NCI-H146 treated with DMSO at 0.1 percent for 48 hours (cell line): Measurements from ENCODE around the gene TPM1.

ENCODE experiments used
- DNase-seq: peaks from one replicate; lab custom pipeline; 2025; ENCODE audit not compliant: unreplicated experiment; lab: John Stamatoyannopoulos, UW

The TPM1 gene

GRCh38 chr15:63054281-63054683, 11.7 kb downstream of the TPM1 start:
- no peak for DNase-seq

GRCh38 chr15:63054985-63055384, 12.4 kb downstream of the TPM1 start:
- no peak for DNase-seq

DNA sequence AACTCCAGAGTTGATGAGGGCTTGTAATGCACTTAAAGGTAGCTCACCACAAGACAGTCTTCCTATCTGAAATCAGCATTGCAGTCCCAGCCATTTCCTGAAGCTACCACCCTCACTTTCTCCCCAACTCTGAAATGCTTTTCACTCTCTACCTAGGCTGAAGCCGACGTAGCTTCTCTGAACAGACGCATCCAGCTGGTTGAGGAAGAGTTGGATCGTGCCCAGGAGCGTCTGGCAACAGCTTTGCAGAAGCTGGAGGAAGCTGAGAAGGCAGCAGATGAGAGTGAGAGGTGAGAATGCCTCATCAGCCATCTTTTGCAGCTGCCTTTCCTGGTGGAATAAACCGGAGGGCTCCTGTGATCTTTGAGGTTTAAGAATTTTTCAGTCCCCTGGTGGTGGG, 14.3 kb downstream of the TPM1 start:
- no peak for DNase-seq

DNA sequence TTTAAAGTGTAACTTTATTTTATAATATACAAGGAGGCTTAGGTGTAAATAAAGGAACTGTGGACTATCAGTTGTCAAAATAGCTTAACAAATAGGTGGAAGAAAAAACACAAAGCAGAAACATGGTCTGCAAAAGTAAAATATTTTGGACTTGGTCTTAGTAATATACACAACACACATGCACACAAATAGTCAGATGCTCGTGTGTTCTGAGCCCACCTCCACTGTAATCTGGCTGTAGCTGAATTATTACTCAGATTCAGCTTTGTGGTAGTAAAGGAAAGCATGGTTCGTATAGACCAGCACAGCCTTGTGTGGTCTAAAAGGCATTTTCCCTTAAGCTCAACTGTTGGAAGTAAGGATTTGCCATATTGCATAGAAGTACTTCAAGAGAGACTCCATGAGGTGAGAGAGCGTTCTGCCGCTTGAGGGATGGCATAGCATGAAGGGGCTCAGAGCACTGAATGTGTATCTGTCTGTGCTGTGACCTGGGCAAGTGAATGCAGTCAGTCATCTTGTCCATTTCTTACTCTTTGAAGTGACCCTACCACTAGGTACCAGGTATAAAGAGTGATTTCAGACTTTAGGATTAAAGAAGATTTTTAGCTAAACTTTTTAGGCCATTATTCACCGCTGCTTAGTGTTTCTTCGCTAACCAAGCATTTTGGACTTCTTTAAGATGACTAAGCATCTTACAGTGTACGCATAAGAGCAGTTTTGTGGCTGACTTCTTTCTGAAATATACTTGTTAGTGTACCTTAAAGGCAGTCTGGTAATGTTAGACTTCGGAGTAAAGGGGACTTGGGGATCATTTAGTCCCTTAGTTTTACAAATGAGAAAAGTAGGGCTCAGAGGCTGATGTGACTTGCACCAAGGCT, 15.2 kb downstream of the TPM1 start:
- no peak for DNase-seq

- no peak for DNase-seq
Measured at GRCh38 chr15:63059075-63059474, 16.5 kb downstream of the TPM1 start.

- DNase-seq = no peak
Measured at GRCh38 chr15:63059573-63060216, 17.1 kb downstream of the TPM1 start.

DNA sequence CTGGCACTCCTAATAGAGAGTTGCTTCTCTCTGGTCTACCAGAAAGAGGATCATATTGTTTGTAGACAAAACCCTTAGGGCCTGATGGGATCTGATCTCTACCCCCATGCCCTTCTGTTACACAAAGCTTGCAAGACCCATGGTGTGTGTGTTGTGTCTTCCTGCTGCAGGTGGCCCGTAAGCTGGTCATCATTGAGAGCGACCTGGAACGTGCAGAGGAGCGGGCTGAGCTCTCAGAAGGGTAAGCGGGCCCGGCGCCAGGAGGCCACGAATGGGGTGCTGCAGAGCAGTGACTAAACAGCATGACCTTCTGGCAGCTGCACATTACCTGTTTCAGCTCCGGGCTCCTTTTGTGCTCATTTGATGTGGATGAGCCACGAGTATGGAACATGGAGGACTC, 18.2 kb downstream of the TPM1 start:
- DNase-seq = no peak

- DNase-seq = no peak
Measured at GRCh38 chr15:63061975-63062374, 19.4 kb downstream of the TPM1 start.

- no peak for DNase-seq
Measured at GRCh38 chr15:63063164-63063756, 20.7 kb downstream of the TPM1 start.

DNA sequence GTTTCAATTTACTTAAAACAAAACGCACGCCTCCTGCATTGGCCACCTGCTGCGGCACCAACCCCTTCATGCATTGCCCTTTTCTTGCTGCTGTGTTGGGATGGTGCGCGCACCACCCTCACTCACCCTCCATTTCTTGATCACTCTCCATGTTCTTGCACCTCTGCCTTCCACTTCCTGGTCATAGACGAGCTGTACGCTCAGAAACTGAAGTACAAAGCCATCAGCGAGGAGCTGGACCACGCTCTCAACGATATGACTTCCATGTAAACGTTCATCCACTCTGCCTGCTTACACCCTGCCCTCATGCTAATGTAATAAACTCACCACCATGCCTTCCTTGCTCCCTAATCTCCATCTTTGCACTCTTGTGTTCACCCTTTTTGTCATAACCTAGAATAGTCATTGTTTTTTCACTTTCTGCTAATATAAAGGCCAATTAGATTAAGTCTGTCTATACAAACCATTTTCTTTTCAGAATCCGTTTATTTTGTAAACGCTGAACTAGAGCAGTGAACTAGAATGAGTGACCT, 21.4 kb downstream of the TPM1 start:
- no peak for DNase-seq

- DNase-seq = no peak
Measured at GRCh38 chr15:63065262-63066221, 23.0 kb downstream of the TPM1 start.

GRCh38 chr15:63066272-63066671, 23.7 kb downstream of the TPM1 start:
- no peak for DNase-seq

DNA sequence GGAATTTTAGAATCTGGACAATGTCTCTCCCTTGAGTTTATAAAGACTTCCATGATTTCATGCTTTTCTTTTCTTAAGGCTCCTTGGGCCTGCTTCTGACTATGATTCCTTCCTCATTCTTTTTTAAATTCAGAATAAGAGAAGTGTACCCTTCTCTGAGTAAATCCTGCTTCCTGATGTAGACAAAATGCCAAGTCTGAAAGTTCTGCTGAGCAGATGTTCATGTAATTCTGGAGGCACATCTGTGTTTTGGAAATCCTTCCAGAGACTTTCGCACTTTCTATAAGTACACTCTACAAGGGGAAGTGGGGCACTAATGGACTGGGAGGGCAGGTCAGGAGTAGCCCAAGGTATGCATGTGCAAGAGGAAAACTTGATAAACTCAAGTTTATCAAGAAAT, 24.8 kb downstream of the TPM1 start:
- no peak for DNase-seq

DNA sequence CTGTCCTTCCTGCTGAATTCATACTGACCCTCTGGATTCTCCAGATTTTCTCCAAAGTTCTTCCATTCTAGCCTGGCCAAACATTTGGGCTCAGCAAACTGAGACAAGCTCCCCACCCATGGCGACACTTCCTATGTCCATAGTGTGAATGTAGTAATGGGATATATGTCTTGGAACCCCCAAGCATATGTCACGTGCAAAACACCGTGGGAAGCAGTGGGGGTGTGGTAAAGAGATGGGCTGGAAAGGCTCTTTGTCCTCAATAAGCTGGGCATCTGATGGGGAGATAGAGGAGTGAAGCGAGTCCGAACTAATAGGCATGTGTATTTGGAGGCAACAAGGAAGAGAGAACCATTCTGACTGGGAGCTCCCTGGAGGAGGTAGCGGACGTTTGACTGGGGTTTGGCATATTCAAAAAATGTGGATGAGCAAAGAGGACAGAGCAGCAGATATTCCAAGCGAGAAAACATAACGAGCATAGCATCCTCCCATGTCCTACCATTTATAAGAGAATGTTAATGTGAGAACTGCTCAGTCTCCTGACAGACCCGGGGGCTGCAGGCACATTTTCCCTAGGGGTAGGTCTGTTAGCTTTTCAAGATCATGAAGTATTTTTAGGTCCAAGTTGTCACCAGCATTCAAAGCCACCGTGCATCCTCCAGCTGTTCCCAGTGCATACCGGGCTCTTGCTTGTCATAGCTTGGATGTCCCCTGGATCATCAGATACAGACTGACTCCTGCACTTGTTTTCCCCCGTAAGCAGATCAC, 25.6 kb downstream of the TPM1 start:
- no peak for DNase-seq

DNA sequence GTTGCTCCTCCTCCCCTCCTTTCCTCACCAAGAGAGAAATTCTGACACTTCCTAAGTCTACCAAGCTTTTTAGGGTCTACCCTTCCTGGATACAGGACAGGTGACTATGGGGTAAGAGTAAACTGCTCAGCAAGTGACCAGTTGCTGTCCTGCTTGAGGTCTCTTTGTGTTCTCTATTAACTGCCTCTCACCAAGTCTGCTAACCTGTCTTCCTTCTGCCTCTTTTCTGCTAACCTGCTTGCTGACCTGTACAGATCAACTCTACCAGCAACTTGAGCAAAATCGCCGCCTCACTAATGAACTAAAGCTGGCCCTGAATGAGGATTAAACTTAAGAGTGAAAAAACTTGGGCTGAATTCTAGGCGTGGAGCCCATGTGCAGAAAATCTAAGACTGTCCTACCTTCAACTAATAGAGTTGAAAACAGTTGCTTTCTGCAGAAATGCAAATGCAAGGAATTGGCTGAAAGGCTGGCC, 27.1 kb downstream of the TPM1 start:
- no peak for DNase-seq

- DNase-seq = no peak
Measured at GRCh38 chr15:63070681-63071129, 28.2 kb downstream of the TPM1 start.

DNA sequence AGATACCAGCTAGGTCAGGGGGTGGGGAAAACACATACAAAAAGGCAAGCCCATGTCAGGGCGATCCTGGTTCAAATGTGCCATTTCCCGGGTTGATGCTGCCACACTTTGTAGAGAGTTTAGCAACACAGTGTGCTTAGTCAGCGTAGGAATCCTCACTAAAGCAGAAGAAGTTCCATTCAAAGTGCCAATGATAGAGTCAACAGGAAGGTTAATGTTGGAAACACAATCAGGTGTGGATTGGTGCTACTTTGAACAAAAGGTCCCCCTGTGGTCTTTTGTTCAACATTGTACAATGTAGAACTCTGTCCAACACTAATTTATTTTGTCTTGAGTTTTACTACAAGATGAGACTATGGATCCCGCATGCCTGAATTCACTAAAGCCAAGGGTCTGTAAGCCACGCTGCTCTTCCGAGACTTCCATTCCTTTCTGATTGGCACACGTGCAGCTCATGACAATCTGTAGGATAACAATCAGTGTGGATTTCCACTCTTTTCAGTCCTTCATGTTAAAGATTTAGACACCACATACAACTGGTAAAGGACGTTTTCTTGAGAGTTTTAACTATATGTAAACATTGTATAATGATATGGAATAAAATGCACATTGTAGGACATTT, 28.9 kb downstream of the TPM1 start:
- DNase-seq = no peak

DNA sequence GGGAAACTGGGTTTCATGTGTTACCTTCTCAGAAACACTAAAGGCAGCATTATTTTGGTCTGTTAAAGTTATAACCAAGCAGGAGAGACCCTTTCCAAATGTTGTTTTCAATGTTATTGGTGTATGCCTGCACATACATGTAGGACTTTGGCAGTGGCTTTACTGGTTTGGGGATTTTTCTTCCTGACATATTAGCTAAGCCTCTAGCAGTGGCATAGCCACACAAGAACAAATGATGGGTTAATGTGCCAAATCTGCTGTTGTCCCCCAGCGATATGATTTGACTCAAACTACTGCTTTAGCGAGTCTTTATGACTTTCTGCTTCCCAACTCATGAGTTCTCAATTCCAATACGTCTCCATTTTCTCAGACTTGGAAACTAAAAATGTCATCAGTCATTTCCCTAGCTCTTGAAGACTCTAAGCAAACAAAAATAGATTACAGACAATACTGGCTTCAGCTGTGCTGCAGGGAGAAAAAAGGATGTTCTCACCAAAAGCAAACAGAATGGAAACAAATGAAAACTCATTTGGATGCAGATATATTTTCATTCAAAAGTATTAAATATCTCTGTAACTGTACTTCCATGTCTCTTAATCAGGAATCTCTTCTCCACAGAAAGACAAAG, 29.6 kb downstream of the TPM1 start:
- peak; percentile 40 for DNase-seq

GRCh38 chr15:63072809-63073277, 30.3 kb downstream of the TPM1 start:
- no peak for DNase-seq
